Gastrocnemius medialis (tissue), 4 donors: ENCODE results near the gene ARID1B. TPM values are rescaled to one million over a fixed set of nuclear protein-coding genes. Genes with fewer than 3 reads are reported as not detected.

Experiments used
- ATAC-seq, 2 donors: fragments of 150-250 bp; one replicate each; pipeline ENCODE4 v1.9.1; 2016
- DNase-seq, 2 donors: peaks; one replicate each; pipeline ENCODE4 v3.0.0-alpha.2; 2019
- H3K27ac ChIP-seq, 4 donors: fragments of 200-600 bp; sonication (generic); 1 replicate in 1 of 4; 2 replicates in 3 of 4; pipeline ENCODE4 v1.5.1; 2016 to 2018; ENCODE audit warnings: mild to moderate bottlenecking in 2 of 4, moderate library complexity in 1 of 4
- H3K27me3 ChIP-seq, 3 donors: fragments of 200-600 bp; sonication (generic) in 2 of 3; 1 replicate in 1 of 3; 2 replicates in 2 of 3; pipeline versions ENCODE4 v1.5.1 to v1.6.0; 2016 to 2019; ENCODE audit warnings: mild to moderate bottlenecking in 1 of 3, moderate library complexity in 1 of 3
- H3K36me3 ChIP-seq, 2 donors: fragments of 200-600 bp; sonication (generic) in 1 of 2; one replicate each; pipeline ENCODE4 v1.5.1; 2017 to 2018
- H3K4me1 ChIP-seq, 2 donors: fragments of 200-600 bp; sonication (generic) in 1 of 2; one replicate each; pipeline ENCODE4 v1.5.1; 2016 to 2017; ENCODE audit warnings: mild to moderate bottlenecking in 2 of 2
- H3K4me3 ChIP-seq, 4 donors: fragments of 200-600 bp; sonication (generic) in 3 of 4; 1 replicate in 1 of 4; 2 replicates in 3 of 4; pipeline ENCODE4 v1.5.1; 2016 to 2019; ENCODE audit warnings: mild to moderate bottlenecking in 2 of 4
- H3K9me3 ChIP-seq, 3 donors: fragments of 200-600 bp; sonication (generic) in 2 of 3; 1 replicate in 1 of 3; 2 replicates in 2 of 3; pipeline ENCODE4 v1.5.1; 2016 to 2019
- CTCF ChIP-seq, 5 experiments: fragments of 450-650 bp in 3 of 5; fragments of 200-600 bp in 2 of 5; sonication (generic) in 2 of 5; IDR thresholded peaks in 4 of 5; conservative IDR thresholded peaks in 1 of 5; 1 replicate in 4 of 5; 2 replicates in 1 of 5; pipeline ENCODE4 v1.5.1; 2016 to 2019; ENCODE audit warnings: antibody characterized with exemption in 5 of 5, mild to moderate bottlenecking in 3 of 5, moderate library complexity in 3 of 5
- POLR2A ChIP-seq, 2 donors: fragments of 450-650 bp; IDR thresholded peaks; one replicate each; pipeline ENCODE4 v1.6.1; 2017; ENCODE audit warnings: antibody characterized with exemption in 2 of 2, mild to moderate bottlenecking in 2 of 2, moderate library complexity in 2 of 2
- in situ Hi-C, 4 donors: fragments of 200-750 bp; cut with MboI; loops; one replicate each; pipeline versions ENCODE4 v1.15.0 to v1.8.0; 2017; ENCODE audit warnings: low sequenced_read_pairs in 4 of 4
- intact Hi-C: fragments of 100-400 bp; cut with DNase I; formaldehyde crosslinking; loops from one replicate; pipeline ENCODE4 v1.15.1; 2023; ENCODE audit warnings: low total_unique reads
- total RNA-seq, 4 donors: library from RNA; depleted of rRNA; stranded (reverse); fragments of >200 nt; gene quantifications; one replicate each; pipeline versions ENCODE4 v1.1.0 to v1.2.3, GENCODE V29; 2016

The ARID1B gene
- total RNA-seq, 4 donors from 2014 or later, result 54.9 to 75.3 (median 62.0) TPM

- intact Hi-C loops, result loop anchor here (10.0 kb wide), 1 partner anchor 298 kb away; no protein-coding TSS in a partner anchor
Measured at GRCh38 chr6:156862711-156863110, 85.5 kb downstream of the ARID1B start.

GRCh38 chr6:156863504-156863903, 86.3 kb downstream of the ARID1B start:
- peaks cover 56 to 70% of the 10 kb centered on the region in 2 donors for H3K4me1 ChIP-seq
- DNase-seq (no peak), ATAC-seq (no peak)
- H3K9me3 ChIP-seq, result no peaks in the 10 kb centered on the region
- no peaks in the 10 kb centered on the region for H3K36me3 ChIP-seq
- in situ Hi-C loops, result no loop called here
- TF ChIP-seq POLR2A (IDR thresholded peaks at IDR 0.05) (no peak), CTCF (IDR thresholded peaks at IDR 0.05 in 4 of 5, conservative IDR thresholded peaks at IDR 0.05 in 1 of 5) (no peak)
- intact Hi-C loops, result loop anchor here (10.0 kb wide), 1 partner anchor 299 kb away; no protein-coding TSS in a partner anchor
- no peak overlapping the region for H3K4me3 ChIP-seq
- no peaks in the 10 kb centered on the region for H3K27me3 ChIP-seq
- H3K27ac ChIP-seq, result peak overlapping the region in 1 of 4 donors; percentile 40

More at GRCh38 chr6:156862711-156863110, 85.5 kb downstream of the ARID1B start:
- ATAC-seq, result no peak
- Histone ChIP-seq H3K9me3 (no peaks in the 10 kb centered on the region), H3K27me3 (no peaks in the 10 kb centered on the region), H3K36me3 (no peaks in the 10 kb centered on the region), H3K4me3 (no peak overlapping the region), H3K4me1 (peaks cover 55 to 68% of the 10 kb centered on the region in 2 donors), H3K27ac (peak overlapping the region in 2 of 4 donors; percentile 14 to 40)
- in situ Hi-C loops, result no loop called here
- no peak for DNase-seq
- no peak for TF ChIP-seq CTCF (IDR thresholded peaks at IDR 0.05 in 4 of 5, conservative IDR thresholded peaks at IDR 0.05 in 1 of 5)

GRCh38 chr6:156864557-156864956, 87.4 kb downstream of the ARID1B start:
- H3K4me1 ChIP-seq, result peaks cover 56 to 65% of the 10 kb centered on the region in 2 donors
- DNase-seq (no peak), ATAC-seq (no peak)
- intact Hi-C loops, result loop anchor here (1.0 to 10.0 kb wide), 2 partner anchors 10 to 300 kb away; no protein-coding TSS in a partner anchor
- no peak overlapping the region for H3K4me3 ChIP-seq
- no peak for TF ChIP-seq CTCF (IDR thresholded peaks at IDR 0.05 in 4 of 5, conservative IDR thresholded peaks at IDR 0.05 in 1 of 5)
- no peak for TF ChIP-seq POLR2A (IDR thresholded peaks at IDR 0.05)
- in situ Hi-C loops, result no loop called here
- H3K27ac ChIP-seq, result no peak overlapping the region
- no peaks in the 10 kb centered on the region for H3K27me3 ChIP-seq
- no peaks in the 10 kb centered on the region for H3K9me3 ChIP-seq
- H3K36me3 ChIP-seq, result no peaks in the 10 kb centered on the region

GRCh38 chr6:156865019-156865629, 87.9 kb downstream of the ARID1B start:
- no peaks in the 10 kb centered on the region for H3K36me3 ChIP-seq
- intact Hi-C loops (loop anchor here (10.0 kb wide), 1 partner anchor 300 kb away; no protein-coding TSS in a partner anchor), in situ Hi-C loops (no loop called here)
- H3K4me1 ChIP-seq, result peaks cover 57 to 65% of the 10 kb centered on the region in 2 donors
- ATAC-seq (no peak), DNase-seq (no peak)
- H3K4me3 ChIP-seq, result no peak overlapping the region
- H3K27ac ChIP-seq, result peak overlapping the region in 1 of 4 donors; percentile 46
- TF ChIP-seq POLR2A (IDR thresholded peaks at IDR 0.05) (no peak), CTCF (IDR thresholded peaks at IDR 0.05 in 4 of 5, conservative IDR thresholded peaks at IDR 0.05 in 1 of 5) (no peak)
- no peaks in the 10 kb centered on the region for H3K9me3 ChIP-seq
- H3K27me3 ChIP-seq, result no peaks in the 10 kb centered on the region
